HepG2 (cell line): ENCODE measurements around the gene TECTB. TPM values are rescaled to one million over a fixed set of nuclear protein-coding genes. Genes with fewer than 3 reads are reported as not detected.
A peak's percentile ranks its signal among the peaks of the same experiment; 100 is the strongest.

ENCODE experiments used
- ARNT2 ChIP-seq: sonication (generic); formaldehyde crosslinking; IDR thresholded peaks from 2 replicates; pipeline ENCODE4 v1.8.0; 2022; ENCODE audit warnings: mild to moderate bottlenecking, low read depth, missing genetic modification reagents, moderate library complexity
- MED13 ChIP-seq: sonication (generic); formaldehyde crosslinking; IDR thresholded peaks from 2 replicates; pipeline ENCODE4 v1.5.0; 2020; ENCODE audit warnings: missing genetic modification reagents
- NCOR1 ChIP-seq: fragments of 200-600 bp; sonication (generic); IDR thresholded peaks from 2 replicates; pipeline ENCODE4 v1.7.0; 2017; ENCODE audit warnings: antibody characterized with exemption, low read length, borderline replicate concordance
- ZFYVE20 ChIP-seq: sonication (generic); formaldehyde crosslinking; IDR thresholded peaks from 2 replicates; pipeline ENCODE4 v1.8.0; 2023; ENCODE audit warnings: low read depth, mild to moderate bottlenecking, moderate library complexity, missing genetic modification reagents, borderline replicate concordance
- ZNF432 ChIP-seq: sonication (generic); formaldehyde crosslinking; IDR thresholded peaks from 2 replicates; pipeline ENCODE4 v1.5.0; 2020; ENCODE audit warnings: missing genetic modification reagents, mild to moderate bottlenecking, borderline replicate concordance
- polyA plus RNA-seq, 8 experiments: library from polyadenylated mRNA; depleted of rRNA in 3 of 8; stranded (reverse) in 7 of 8; unstranded in 1 of 8; fragments of >200 nt; fragmentation: Illumina TruSeq in 4 of 8; extraction: Trizol in 4 of 8; gene quantifications; 2 replicates each; pipeline versions ENCODE4 v1.2.1 to v1.2.3, GENCODE V29; 2011 to 2016; ENCODE audit warnings: low read depth in 4 of 8, missing spikeins in 1 of 8, mixed read lengths in 1 of 8; ENCODE audit not compliant: insufficient read depth in 1 of 8
- total RNA-seq, 5 experiments: library from RNA; depleted of rRNA; stranded (reverse); fragments of >200 nt; fragmentation: Illumina TruSeq; extraction: Trizol; gene quantifications; 2 replicates each; pipeline ENCODE4 v1.2.3, GENCODE V29; 2016; ENCODE audit warnings: low read depth in 1 of 5
- TF ChIP-seq, protein P1 (sequence below), 2 experiments: fragments of 450-650 bp in 1 of 2; sonication (generic) in 1 of 2; formaldehyde crosslinking in 1 of 2; IDR thresholded peaks; 2 replicates each; pipeline versions ENCODE4 v1.6.1 to v1.8.0; 2016 to 2022; ENCODE audit warnings: antibody characterized with exemption in 1 of 2, mild to moderate bottlenecking in 1 of 2, missing genetic modification reagents in 1 of 2
- TF ChIP-seq, protein P2 (sequence below): sonication (generic); formaldehyde crosslinking; IDR thresholded peaks from 2 replicates; pipeline ENCODE4 v1.5.1; 2020; ENCODE audit warnings: mild to moderate bottlenecking, missing genetic modification reagents, moderate library complexity
- TF ChIP-seq, protein P3 (sequence below): sonication (generic); IDR thresholded peaks from 2 replicates; pipeline ENCODE4 v1.6.1; 2016; ENCODE audit warnings: low read depth, borderline replicate concordance
- TF ChIP-seq, protein P4 (sequence below): sonication (generic); formaldehyde crosslinking; IDR thresholded peaks from 2 replicates; pipeline ENCODE4 v1.4.0; 2020; ENCODE audit warnings: missing genetic modification reagents
- TF ChIP-seq, protein P5 (sequence below): sonication (generic); formaldehyde crosslinking; IDR thresholded peaks from 2 replicates; pipeline ENCODE4 v1.4.0; 2020; ENCODE audit warnings: low read depth, mild to moderate bottlenecking, missing genetic modification reagents
- TF ChIP-seq, protein P6 (sequence below): sonication (generic); formaldehyde crosslinking; IDR thresholded peaks from 2 replicates; pipeline ENCODE4 v1.5.0; 2020; ENCODE audit warnings: missing genetic modification reagents

Gene TECTB
- total and polyA plus RNA-seq, 2 of the 13 experiments (the other 11 are each of a cell fraction or from before 2014, with no cell fraction given), result 0.78 to 1.8 TPM

DNA sequence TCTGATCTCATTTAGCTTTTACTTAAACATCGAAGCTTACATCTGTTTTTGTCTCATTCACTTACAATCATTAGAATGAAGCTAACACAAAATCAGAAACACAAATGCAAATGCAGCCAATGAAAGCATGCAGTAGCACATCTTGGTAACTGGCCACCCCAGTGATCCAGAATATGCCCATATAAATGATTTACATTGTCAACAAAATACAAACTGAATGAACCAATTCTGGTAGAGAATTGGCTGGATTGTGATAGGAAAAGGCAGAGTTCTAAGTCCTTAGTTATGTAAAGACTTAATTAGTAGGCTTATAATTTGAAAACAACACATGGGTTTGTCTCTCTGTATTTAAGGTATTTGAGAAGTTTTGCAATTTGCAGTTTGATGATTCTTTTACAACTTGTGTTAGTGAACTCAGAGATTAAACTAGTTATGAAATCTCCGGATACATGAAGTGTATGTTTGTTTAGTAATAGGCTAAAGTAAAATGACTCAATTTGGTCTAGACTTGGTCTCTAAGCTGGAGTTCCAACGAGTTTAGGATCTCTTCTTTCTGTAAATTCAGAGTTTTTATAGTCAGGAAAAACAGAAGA lies 21.2 kb downstream of the TECTB start (continued):
- TF ChIP-seq, protein P1, sequence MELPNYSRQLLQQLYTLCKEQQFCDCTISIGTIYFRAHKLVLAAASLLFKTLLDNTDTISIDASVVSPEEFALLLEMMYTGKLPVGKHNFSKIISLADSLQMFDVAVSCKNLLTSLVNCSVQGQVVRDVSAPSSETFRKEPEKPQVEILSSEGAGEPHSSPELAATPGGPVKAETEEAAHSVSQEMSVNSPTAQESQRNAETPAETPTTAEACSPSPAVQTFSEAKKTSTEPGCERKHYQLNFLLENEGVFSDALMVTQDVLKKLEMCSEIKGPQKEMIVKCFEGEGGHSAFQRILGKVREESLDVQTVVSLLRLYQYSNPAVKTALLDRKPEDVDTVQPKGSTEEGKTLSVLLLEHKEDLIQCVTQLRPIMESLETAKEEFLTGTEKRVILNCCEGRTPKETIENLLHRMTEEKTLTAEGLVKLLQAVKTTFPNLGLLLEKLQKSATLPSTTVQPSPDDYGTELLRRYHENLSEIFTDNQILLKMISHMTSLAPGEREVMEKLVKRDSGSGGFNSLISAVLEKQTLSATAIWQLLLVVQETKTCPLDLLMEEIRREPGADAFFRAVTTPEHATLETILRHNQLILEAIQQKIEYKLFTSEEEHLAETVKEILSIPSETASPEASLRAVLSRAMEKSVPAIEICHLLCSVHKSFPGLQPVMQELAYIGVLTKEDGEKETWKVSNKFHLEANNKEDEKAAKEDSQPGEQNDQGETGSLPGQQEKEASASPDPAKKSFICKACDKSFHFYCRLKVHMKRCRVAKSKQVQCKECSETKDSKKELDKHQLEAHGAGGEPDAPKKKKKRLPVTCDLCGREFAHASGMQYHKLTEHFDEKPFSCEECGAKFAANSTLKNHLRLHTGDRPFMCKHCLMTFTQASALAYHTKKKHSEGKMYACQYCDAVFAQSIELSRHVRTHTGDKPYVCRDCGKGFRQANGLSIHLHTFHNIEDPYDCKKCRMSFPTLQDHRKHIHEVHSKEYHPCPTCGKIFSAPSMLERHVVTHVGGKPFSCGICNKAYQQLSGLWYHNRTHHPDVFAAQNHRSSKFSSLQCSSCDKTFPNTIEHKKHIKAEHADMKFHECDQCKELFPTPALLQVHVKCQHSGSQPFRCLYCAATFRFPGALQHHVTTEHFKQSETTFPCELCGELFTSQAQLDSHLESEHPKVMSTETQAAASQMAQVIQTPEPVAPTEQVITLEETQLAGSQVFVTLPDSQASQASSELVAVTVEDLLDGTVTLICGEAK (IDR thresholded peaks at IDR 0.05), result no peak
- TF ChIP-seq, protein P1 (CRISPR knock-in tag; IDR thresholded peaks at IDR 0.05), result no peak
- TF ChIP-seq, protein P2, sequence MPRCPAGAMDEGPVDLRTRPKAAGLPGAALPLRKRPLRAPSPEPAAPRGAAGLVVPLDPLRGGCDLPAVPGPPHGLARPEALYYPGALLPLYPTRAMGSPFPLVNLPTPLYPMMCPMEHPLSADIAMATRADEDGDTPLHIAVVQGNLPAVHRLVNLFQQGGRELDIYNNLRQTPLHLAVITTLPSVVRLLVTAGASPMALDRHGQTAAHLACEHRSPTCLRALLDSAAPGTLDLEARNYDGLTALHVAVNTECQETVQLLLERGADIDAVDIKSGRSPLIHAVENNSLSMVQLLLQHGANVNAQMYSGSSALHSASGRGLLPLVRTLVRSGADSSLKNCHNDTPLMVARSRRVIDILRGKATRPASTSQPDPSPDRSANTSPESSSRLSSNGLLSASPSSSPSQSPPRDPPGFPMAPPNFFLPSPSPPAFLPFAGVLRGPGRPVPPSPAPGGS (CRISPR knock-in tag), result no peak
- TF ChIP-seq, protein P3, sequence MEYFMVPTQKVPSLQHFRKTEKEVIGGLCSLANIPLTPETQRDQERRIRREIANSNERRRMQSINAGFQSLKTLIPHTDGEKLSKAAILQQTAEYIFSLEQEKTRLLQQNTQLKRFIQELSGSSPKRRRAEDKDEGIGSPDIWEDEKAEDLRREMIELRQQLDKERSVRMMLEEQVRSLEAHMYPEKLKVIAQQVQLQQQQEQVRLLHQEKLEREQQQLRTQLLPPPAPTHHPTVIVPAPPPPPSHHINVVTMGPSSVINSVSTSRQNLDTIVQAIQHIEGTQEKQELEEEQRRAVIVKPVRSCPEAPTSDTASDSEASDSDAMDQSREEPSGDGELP, result no peak
- TF ChIP-seq, protein P4, sequence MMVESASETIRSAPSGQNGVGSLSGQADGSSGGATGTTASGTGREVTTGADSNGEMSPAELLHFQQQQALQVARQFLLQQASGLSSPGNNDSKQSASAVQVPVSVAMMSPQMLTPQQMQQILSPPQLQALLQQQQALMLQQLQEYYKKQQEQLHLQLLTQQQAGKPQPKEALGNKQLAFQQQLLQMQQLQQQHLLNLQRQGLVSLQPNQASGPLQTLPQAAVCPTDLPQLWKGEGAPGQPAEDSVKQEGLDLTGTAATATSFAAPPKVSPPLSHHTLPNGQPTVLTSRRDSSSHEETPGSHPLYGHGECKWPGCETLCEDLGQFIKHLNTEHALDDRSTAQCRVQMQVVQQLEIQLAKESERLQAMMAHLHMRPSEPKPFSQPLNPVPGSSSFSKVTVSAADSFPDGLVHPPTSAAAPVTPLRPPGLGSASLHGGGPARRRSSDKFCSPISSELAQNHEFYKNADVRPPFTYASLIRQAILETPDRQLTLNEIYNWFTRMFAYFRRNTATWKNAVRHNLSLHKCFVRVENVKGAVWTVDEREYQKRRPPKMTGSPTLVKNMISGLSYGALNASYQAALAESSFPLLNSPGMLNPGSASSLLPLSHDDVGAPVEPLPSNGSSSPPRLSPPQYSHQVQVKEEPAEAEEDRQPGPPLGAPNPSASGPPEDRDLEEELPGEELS, result peak; percentile 87
- TF ChIP-seq ZFYVE20 (CRISPR knock-in tag) (no peak), MED13 (CRISPR knock-in tag) (peak; percentile 93), ZNF432 (no peak), ARNT2 (no peak), NCOR1 (peak; percentile 82)
- TF ChIP-seq, protein P5, sequence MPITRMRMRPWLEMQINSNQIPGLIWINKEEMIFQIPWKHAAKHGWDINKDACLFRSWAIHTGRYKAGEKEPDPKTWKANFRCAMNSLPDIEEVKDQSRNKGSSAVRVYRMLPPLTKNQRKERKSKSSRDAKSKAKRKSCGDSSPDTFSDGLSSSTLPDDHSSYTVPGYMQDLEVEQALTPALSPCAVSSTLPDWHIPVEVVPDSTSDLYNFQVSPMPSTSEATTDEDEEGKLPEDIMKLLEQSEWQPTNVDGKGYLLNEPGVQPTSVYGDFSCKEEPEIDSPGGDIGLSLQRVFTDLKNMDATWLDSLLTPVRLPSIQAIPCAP (CRISPR knock-in tag), result no peak
- TF ChIP-seq, protein P6, sequence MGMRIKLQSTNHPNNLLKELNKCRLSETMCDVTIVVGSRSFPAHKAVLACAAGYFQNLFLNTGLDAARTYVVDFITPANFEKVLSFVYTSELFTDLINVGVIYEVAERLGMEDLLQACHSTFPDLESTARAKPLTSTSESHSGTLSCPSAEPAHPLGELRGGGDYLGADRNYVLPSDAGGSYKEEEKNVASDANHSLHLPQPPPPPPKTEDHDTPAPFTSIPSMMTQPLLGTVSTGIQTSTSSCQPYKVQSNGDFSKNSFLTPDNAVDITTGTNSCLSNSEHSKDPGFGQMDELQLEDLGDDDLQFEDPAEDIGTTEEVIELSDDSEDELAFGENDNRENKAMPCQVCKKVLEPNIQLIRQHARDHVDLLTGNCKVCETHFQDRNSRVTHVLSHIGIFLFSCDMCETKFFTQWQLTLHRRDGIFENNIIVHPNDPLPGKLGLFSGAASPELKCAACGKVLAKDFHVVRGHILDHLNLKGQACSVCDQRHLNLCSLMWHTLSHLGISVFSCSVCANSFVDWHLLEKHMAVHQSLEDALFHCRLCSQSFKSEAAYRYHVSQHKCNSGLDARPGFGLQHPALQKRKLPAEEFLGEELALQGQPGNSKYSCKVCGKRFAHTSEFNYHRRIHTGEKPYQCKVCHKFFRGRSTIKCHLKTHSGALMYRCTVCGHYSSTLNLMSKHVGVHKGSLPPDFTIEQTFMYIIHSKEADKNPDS (CRISPR knock-in tag), result no peak
